Activated effector memory CD4-positive, alpha-beta T cell treated with anti-CD3 and anti-CD28 coated beads, Interleukin-2, amount 50 U/mL, for 16 hours (primary cell): ENCODE results near the gene DHRSX.
"Not testable (repeated sequence)": the region's sequence is repeated elsewhere in the genome, so short reads cannot be mapped to it uniquely, and the experiment has no call there.

Experiments
- DNase-seq: peaks from one replicate; pipeline ENCODE4 v3.0.0-alpha.2; 2020

Gene DHRSX

DNA sequence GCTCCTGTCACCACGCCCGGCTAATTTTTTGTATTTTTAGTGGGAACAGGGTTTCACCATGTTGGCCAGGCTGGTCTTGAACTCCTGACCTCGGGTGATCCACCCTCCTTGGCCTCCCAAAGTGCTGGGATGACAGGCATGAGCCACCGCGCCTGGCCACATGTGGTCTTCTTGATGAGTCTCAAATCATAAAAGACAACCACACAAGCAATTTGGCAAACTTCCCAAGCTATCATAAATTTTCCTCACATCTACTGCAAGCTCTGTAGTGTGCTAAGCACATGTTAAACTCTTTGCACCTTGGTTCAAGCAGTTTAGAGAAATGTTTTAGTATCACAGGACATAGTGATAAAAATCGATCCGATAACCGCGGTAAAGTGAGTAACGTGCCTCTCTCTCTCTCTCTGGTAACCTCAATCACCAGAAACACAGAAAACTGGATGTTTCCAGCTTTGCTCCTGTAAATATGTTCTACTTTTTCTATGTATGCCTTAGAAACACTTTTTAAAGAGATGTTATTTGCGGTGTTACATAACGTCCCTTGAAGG, 256.8 kb downstream of the DHRSX start:
- DNase-seq: no peak

DNA sequence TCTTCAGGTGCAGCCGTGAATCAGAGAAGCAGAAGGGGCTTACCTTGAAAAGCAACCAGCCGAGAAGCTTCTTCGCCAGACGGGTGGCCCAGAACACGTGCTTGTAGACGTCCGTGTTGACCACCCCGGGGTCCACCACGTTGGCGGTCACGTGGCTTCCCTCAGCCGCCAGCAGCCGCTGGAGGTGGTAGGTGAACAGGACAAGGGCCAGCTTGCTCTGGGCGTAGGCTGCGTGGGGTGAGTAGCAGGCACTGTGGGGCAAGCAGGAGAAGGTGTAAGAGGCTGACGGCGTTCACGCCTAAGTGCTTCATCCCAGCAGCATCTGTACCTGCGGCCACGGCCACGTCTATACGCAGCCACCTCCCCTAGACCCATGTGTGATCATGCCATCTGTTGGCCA, 257.8 kb downstream of the DHRSX start:
- DNase-seq: no peak

DNA sequence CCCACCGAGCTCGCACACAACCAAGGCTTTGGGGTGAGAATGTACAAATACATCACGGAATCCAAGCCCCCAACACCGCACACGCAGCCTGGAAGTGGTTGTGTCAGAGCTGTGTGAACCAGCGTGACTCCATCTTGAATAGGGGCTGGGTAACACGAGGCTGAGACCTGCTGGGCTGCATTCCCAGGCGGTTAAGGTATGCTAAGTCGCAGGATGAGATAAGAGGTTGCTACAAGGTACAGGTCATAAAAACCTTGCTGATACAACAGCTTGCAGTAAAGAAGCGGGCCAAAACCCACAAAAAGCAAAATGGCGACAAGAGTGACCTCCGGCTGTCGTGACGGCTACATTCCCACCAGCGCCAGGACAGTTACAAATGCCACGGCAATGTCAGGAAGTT, 258.4 kb downstream of the DHRSX start:
- no peak for DNase-seq

DNA sequence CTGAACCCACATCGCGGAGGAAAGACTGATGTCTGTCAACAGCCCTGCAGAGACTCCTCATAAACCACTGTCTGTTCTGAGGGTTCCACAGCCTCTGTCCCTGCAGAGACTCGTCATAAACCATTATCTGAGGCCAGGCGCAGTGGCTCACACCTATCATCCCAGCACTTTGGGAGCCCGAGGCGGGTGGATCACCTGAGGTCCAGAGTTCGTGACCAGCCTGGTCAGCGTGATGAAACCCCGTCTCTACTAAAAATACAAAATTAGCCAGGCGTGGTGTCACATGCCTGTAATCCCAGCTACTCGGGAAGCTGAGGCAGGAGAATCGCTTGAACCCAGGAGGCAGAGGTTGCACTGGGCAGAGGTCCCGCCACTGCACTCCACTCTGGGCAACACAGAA, 259.3 kb downstream of the DHRSX start:
- not testable (repeated sequence) for DNase-seq

DNA sequence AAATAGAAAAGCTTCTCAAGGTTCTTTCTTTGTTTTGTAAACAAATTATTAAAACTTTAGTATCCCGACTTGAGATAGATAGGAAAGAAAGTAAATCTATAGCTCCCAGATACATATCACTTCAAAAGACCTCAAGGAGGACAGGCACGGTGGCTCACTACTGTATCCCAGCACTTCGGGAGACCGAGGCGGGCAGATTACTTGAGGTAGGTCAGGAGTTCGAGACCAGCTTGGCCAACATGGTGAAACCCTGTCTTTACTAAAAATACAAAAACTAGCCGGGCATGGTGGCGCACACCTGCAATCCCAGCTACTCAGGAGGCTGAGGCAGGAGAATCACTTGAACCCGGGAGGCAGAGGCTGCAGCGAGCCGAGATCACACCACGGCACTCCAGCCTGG, 260.0 kb downstream of the DHRSX start:
- DNase-seq: not testable (repeated sequence)

DNA sequence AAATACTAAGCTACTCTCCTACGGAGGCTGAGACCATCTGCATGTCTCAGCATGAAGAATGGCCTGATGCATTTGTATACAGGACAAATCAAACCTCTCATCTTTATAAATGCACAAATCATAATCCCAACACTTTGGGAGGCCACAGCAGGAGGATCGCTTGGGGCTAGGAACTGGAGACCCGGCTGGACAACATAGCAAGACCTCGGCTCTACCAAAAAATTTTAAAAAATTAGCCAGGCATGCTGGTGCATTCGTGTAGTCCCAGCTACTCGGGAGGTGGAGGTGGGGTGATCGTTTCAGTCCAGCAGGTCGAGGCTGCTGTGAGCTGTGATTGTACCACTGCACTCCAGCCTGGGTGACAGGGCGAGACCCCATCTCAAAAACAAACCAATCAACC, 262.8 kb downstream of the DHRSX start:
- DNase-seq: no peak

DNA sequence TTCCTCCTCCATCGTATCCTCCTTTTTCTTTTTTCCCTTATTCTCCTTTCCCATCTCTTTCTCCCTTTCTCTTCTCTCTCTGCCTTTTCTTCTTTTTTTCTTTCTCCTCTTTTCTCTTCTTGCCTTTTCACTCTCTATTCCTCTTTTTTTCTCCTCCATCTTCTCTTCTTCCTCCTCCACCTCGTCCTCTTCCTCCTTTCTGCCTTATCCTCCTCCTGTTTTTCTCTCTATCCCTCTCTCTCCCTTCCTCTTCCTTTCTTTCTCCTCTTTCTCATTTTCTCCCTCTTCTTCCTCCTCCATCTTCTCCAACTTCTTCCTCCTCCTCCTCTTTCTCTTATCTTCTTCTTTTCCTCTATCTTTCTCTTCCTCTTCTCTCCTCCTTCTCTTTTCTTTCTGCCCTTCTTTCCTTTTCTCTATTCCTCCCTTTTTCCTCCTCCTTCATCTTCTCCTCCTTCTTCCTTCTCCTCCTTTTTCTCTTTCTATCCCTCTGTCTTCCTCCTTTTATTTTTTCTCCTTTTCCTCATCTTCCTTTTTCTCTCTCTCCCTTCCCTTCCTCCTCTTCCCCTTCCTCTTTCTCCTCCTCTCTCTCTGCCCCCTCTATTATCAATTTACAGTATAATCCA, 269.1 kb downstream of the DHRSX start:
- DNase-seq: no peak

DNA sequence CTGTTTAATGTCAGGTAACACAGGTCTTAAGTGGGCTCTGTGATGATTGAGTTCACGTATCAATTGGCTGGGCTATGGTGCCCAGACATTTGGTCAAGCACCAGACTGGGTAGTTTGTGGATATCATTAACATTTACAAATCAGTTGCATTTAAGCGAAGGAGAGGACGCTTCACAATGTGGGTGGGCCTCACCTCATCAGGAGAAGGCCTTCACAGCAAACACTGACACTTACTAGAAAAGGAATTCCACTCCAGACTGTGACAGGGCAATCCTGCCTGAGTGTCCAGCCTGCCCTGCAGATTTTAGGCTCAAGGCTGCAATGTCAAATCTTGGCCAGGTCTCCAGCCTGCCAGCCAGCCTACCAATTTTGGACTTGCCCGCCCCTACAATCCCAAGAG, 270.3 kb downstream of the DHRSX start:
- DNase-seq: no peak

DNA sequence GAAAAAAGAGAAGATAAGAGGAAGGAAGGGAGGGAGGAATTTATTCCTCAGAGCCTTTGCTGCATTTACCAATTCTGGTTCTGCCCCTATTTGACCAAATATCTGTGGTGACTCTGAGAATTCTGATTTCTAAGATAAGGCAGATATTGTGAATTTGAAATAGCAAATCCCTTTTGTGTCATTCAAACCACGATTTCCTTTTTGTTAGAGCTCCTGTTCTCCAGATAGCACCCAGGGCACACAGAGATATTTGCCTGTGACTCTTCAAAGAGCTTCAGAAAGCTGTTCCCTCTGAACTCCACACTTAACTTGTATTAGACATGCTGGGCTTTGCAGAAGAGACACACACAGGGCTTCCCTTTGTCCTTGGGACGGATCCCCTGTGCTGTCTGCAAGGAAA, 272.2 kb downstream of the DHRSX start:
- DNase-seq: no peak

DNA sequence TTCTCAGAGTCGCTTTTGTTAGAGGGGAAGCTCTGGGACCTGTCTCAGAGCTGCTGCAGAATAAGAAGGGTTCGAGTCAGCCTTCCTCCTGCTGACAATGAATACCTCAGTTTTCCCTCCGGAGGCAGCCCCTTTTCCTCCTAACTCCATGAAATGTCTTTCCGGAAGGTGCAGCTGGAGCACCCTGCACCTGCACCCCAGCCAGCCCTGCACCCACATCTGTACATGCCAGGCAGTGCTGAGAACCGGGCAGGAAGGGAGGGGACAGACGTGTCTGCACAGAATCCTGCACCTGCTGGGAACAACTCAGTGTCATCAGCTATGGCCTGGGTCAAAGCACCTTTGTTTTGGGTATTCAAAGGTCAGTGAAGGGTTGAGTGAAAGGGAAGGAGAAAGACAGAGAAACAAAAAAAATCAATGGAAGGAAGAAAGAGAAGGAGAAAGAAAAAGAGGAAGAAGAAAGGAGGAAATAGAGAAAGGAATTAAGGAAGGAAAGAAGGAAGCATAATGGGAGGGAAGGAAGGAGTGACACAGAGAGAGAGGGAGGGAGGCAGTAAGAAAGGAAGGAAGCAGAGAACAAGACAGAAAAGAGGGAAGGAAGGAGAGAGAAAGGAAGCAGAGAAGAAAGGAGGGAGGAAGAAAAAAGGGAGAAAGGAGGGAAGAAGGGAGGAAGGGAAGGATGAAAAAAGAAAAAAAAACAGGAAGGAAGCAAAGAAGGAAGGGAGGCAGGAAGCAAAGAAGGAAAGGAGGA, 273.7 kb downstream of the DHRSX start:
- DNase-seq: no peak

DNA sequence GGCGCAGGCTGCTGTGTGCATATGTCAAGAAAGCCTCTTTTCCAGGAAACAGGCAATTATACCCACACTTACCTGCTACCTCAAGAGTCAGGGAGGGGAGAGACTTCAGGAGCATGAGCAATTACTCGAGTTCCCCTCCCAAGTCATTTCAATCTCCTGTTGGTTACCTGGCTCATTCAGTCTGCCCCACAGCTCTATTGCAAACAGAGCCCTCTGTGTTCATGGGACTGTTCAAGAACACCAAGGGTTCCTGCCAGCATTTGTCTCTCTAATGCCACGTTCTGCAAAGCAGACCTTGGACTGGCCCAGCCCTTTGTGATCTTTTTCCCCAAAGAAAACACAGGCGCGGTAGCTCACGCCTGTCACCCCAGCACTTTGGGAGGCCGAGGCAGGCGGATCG, 274.6 kb downstream of the DHRSX start:
- DNase-seq: no peak

DNA sequence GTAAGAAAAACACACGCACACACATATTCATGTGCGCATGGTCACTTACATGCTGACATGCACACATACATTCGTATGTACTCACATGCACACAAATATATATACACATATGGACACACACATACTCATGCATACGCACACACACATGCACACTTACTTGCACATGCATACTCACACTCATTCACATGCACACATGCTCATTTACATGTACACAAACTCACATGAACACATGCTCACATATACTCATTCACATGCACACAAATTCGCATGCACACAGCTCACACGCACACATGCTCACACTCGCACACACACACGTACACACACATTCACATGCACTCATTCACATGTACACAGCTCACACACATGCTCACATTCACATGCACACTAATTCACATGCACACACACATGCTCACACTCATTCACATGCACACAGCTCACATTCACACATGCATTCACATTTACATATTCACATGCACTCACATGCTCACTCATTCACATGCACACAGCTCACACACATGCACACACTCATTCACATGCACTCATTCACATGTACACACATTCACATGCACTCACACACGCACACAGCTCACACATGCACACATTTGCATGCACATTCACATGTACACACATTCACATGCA, 276.1 kb downstream of the DHRSX start:
- DNase-seq: no peak

DNA sequence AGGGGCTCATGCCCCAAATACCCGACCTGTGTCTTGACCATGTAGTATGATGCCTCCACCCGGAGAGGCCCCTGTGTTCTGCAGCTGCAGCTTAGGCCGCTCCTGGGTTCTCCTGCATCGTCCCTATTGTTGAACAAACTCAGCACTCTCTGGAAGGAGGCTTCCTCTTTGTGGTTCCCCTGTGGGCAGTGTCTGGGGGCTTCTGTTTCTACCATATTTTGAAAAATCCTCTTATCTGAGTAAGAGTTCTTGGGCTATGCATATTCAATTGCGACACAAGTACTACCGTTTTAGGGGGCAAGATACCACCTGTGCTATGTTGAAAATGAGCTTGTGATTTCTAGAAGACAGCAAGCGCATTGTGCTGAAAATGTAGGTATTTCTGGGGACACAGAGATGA, 276.6 kb downstream of the DHRSX start:
- DNase-seq: no peak

DNA sequence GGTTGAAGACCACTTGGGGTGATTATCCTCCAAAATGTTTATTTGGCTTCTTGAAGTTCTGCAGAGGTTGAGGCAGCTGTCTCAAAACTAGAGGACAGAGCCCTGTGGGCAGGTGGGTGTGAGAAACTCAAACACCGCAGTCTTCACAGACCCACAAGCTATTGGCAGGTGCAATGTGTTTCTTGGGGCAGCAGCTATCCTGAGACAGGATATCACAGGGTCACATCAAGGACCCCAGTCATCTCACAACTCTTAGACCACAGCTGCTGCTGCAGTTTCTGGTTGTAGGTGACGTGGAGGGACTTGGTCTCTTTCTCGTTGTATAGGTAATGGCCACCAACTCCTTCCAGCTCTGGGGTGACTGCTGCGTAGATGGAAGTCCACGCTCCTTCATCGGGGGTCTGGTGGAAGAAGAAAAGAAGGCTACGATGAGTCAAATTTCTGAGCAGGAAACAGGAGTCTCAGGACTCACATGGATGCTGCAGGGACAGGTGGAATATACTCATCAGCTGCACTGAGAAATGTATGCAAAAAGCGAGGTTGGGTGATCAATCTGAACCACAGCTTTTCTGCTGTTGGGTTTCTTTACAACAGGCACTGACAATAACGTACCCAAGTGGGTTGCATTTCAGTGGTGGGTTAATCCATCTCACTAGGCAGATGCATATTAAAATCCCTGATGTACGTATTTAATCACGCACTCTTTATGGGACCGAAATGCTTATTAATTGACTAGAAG, 279.8 kb downstream of the DHRSX start:
- no peak for DNase-seq

DNA sequence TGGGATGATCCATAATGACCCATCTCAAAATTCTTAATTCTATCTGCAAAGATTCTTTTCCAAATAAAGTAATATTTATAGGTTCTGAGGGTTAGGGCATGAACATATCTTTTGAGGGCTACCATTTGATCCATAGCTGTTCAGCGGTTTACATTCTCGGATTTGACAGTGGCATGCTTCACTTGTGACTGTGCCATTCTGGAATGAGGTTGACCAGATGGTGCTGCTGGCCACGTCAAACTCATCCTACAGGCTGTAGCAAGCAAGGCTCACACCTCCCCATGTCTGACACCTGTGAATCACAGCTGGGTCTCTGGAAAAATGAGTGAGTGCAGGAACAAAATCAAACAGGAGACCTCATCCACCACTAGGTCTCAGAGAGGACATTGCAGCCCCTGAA, 280.5 kb downstream of the DHRSX start:
- no peak for DNase-seq

DNA sequence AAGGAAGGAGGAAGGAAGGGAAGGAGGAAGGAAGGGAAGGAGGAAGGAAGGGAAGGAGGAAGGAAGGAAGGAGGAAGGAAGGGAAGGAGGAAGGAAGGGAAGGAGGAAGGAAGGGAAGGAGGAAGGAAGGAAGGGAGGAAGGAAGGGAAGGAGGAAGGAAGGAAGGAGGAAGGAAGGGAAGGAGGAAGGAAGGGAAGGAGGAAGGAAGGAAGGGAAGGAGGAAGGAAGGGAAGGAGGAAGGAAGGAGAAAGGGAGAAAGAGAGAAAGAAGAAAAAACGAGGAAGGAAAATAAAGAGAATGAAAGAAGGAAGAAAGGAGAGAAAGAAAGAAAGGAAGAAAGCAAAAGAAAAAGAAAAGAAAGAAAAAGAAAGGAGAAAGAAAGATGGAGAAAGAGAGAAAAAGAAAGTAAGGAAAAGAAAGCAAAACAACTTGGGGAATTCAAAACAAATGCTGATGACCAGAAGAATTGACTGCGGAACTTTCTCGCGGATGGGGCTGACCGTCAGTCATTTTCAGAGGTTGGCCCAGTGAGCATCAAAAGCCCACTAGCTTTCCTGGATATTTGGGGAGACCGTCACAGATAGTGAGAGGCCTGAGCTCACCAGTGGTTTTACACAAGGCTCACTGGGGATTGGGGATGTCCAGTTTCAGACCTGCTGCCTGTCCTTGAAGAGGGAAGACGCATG, 286.5 kb downstream of the DHRSX start:
- not testable (repeated sequence) for DNase-seq

DNA sequence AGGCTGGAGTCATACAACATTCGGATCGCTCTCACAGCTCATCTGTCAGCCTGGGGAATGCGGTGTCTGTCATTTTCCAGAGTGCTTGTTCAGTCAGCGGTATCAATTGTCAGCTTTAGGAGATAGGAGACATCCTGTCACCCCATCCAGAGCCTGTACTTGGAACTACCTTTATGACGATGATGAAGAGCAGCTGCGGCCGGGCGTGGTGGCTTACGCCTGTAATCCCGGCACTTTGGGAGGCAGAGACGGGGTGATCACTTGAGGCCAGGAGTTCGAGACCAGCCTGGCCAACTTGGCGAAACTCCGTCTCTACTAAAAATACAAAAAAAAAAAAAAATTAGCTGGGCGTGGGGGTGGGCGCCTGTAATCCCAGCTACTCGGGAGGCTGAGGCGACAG, 289.1 kb downstream of the DHRSX start:
- not testable (repeated sequence) for DNase-seq

DNA sequence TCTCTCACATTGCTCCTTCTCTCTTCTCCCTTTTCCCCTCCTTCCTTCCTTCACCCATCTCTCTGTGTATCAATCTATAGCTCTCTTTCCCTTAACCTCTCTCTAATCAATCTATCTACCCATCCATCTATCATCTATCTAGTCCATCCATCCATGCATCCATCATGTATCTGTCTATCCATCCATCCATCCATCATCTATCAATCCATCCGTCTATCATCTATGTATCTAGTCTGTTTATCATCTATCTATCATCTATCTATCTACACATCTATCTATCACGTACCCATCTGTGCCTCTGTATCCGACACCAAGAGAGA, 307.5 kb downstream of the DHRSX start:
- no peak for DNase-seq

DNA sequence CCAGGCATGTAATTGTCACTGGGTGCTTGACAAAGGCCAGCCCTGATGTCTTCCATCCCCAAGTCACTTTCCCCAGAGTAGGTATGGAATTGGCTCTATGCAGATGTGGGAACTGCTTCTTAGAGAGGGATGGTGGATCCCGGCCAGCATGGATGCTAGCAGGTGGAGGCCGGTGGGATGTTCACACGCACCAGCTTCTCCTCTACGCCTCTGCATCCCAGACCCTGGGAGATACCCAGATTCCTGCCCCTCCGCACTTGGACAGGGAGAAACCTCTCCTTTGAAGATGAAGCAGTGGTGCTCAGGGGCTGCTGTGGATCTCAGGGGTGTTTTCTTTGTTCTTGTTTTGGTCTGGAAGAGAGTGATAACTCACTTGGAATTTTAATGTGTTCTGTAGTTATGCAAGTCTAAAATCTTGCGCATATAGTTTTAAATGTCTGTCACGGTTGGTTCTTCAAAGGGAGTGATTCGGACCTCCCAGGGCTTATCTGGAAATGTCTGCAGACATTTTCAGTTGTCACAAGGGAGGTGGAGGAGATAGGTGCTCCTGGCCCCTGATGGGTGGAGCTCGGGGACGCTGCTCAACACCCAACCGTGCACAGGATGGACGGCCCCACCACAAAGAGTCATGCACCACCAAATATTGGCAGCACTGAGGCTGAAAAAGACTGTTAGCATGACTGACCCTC, 308.0 kb downstream of the DHRSX start:
- no peak for DNase-seq

DNA sequence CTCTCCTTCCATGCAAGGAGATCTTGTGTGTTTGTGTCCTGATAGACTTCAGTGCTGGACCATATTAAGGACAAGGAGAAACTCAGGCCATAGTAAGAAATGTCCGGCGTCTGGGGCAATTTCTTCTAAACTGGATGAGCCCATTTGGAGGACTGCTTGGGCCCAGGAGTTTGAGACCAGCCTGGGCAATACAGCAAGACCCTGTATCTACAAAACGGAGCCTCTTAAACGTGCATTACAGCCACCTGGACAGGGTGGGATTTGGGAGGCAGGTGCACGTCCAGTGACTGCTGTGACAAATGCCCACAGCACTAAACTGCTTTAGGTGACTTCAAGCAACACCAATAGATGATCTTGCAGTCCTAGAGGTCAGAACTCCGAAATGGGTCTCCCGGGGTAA, 311.9 kb downstream of the DHRSX start:
- DNase-seq: no peak

DNA sequence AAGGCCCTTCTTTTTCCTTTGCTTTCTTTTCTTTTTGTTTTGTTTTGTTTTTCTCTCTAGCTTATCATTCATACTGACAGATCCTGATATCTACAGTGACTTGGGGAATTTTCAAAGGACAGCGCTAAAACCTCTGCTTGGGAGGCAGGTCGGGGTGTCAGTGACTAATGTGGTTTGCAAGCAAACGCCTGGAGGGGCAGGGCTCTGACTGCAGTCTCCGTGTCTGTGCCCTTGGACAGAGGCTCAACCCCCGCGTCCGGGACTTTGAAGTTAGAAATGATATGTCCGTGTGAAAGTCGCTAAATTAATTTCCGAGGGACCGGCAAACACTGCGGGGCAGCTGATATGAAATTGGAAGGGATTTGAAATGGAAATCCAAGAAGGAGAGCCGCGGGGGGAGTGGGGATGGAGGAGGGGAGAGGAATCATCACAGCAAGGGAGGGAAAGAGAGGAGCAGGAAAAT, 312.4 kb downstream of the DHRSX start:
- no peak for DNase-seq
